CD14-positive monocyte (primary cell): ENCODE results near the gene FOSB. TPM values are rescaled to one million over a fixed set of nuclear protein-coding genes. Genes with fewer than 3 reads are reported as not detected.

Experiments
- DNase-seq, 3 donors: peaks; one replicate each; pipeline ENCODE4 v3.0.0-alpha.2; 2011 to 2022
- H2AFZ ChIP-seq: 2 replicates; pipeline ENCODE4 v1.6.0; 2012; ENCODE audit warnings: mild to moderate bottlenecking, low read depth, low read length, inconsistent platforms; ENCODE audit not compliant: insufficient read depth, poor library complexity, severe bottlenecking
- H3K27ac ChIP-seq, 2 donors: 1 replicate in 1 of 2; 2 replicates in 1 of 2; pipeline ENCODE4 v1.5.1; 2012 to 2013; ENCODE audit warnings: low read length in 2 of 2, control low read depth in 1 of 2, inconsistent platforms in 1 of 2, low read depth in 1 of 2, mild to moderate bottlenecking in 1 of 2
- H3K27me3 ChIP-seq, 2 donors: one replicate each; pipeline versions ENCODE4 v1.6.0 to v1.6.1; 2011 to 2013; ENCODE audit warnings: low read length in 2 of 2; ENCODE audit not compliant: control insufficient read depth in 2 of 2, insufficient read depth in 2 of 2
- H3K36me3 ChIP-seq, 2 donors: replicated peaks in 1 of 2; 1 replicate in 1 of 2; 2 replicates in 1 of 2; pipeline versions ENCODE4 v1.5.1 to v1.6.1; 2012 to 2013; ENCODE audit warnings: low read length in 2 of 2, control low read depth in 1 of 2, inconsistent platforms in 1 of 2, mild to moderate bottlenecking in 1 of 2; ENCODE audit not compliant: insufficient read depth in 2 of 2, control insufficient read depth in 1 of 2
- H3K4me1 ChIP-seq, 2 donors: 1 replicate in 1 of 2; 2 replicates in 1 of 2; pipeline versions ENCODE4 v1.5.1 to v1.6.1; 2012 to 2013; ENCODE audit warnings: low read length in 2 of 2, control low read depth in 1 of 2, inconsistent platforms in 1 of 2, mild to moderate bottlenecking in 1 of 2, moderate library complexity in 1 of 2; ENCODE audit not compliant: insufficient read depth in 2 of 2, control insufficient read depth in 1 of 2
- H3K4me2 ChIP-seq: replicated peaks from 2 replicates; pipeline ENCODE3; 2012; ENCODE audit warnings: low read length, moderate library complexity, mild to moderate bottlenecking; ENCODE audit not compliant: poor library complexity, severe bottlenecking; ENCODE audit errors: extremely low read depth
- H3K4me3 ChIP-seq, 3 experiments: fragments of 200-600 bp in 1 of 3; sonication (generic) in 1 of 3; replicated peaks in 1 of 3; 1 replicate in 2 of 3; 2 replicates in 1 of 3; pipeline ENCODE4 v1.5.1; 2011 to 2013; ENCODE audit warnings: low read length in 3 of 3, mild to moderate bottlenecking in 3 of 3, control low read depth in 2 of 3, low read depth in 2 of 3, inconsistent platforms in 1 of 3, moderate library complexity in 1 of 3
- H3K79me2 ChIP-seq: 2 replicates; pipeline ENCODE4 v1.6.0; 2012; ENCODE audit warnings: mild to moderate bottlenecking, control low read depth, inconsistent platforms, low read length, moderate library complexity; ENCODE audit not compliant: insufficient read depth
- H3K9ac ChIP-seq: 2 replicates; pipeline ENCODE4 v1.6.0; 2017; ENCODE audit warnings: low read length, mild to moderate bottlenecking; ENCODE audit not compliant: insufficient read depth, poor library complexity, severe bottlenecking
- H3K9me3 ChIP-seq, 2 donors: replicated peaks in 1 of 2; 1 replicate in 1 of 2; 2 replicates in 1 of 2; pipeline versions ENCODE4 v1.5.1 to v1.6.1; 2012 to 2013; ENCODE audit warnings: low read length in 2 of 2, control low read depth in 1 of 2; ENCODE audit not compliant: control insufficient read depth in 1 of 2, insufficient read depth in 1 of 2
- H4K20me1 ChIP-seq: 2 replicates; pipeline ENCODE4 v1.6.0; 2012; ENCODE audit warnings: mild to moderate bottlenecking, low read length, control low read depth, moderate library complexity; ENCODE audit not compliant: insufficient read depth
- H3K27ac Mint-ChIP-seq, 7 donors: one replicate each; pipeline ENCODE4 v1.8.0; 2020; ENCODE audit warnings: mild to moderate bottlenecking in 7 of 7, mixed read lengths in 7 of 7, moderate library complexity in 6 of 7, inconsistent platforms in 2 of 7
- H3K27me3 Mint-ChIP-seq, 3 donors: one replicate each; pipeline ENCODE4 v1.8.0; 2021 to 2022; ENCODE audit warnings: low read depth in 3 of 3, mild to moderate bottlenecking in 3 of 3, mixed read lengths in 3 of 3, moderate library complexity in 3 of 3, inconsistent platforms in 1 of 3
- H3K36me3 Mint-ChIP-seq, 2 donors: one replicate each; pipeline ENCODE4 v1.8.0; 2020; ENCODE audit warnings: mixed read lengths in 2 of 2, inconsistent platforms in 1 of 2, mild to moderate bottlenecking in 1 of 2
- H3K4me1 Mint-ChIP-seq: one replicate; pipeline ENCODE4 v1.8.0; 2020; ENCODE audit warnings: mild to moderate bottlenecking, mixed read lengths
- H3K4me3 Mint-ChIP-seq, 2 donors: one replicate each; pipeline ENCODE4 v1.8.0; 2020; ENCODE audit warnings: mild to moderate bottlenecking in 2 of 2, mixed read lengths in 2 of 2, moderate library complexity in 1 of 2
- H3K9me3 Mint-ChIP-seq, 7 donors: one replicate each; pipeline ENCODE4 v1.8.0; 2020 to 2022; ENCODE audit warnings: mixed read lengths in 7 of 7, mild to moderate bottlenecking in 6 of 7, moderate library complexity in 6 of 7, inconsistent platforms in 2 of 7
- WGBS: methylation state at CpG from one replicate; pipeline ENCODE4 v1.1.5; 2013; ENCODE audit warnings: missing lambda C conversion rate; ENCODE audit not compliant: insufficient coverage; 5-methylcytosine and 5-hydroxymethylcytosine counted together
- intact Hi-C, 2 donors: fragments of 100-400 bp; cut with micrococcal nuclease; formaldehyde crosslinking; loops; one replicate each; pipeline versions ENCODE4 v1.15.0 to v1.15.1; 2023
- polyA plus RNA-seq, 3 donors: library from polyadenylated mRNA; depleted of rRNA in 1 of 3; unstranded in 2 of 3; stranded (reverse) in 1 of 3; fragments of 300-500 nt in 2 of 3; fragments of >200 nt in 1 of 3; fragmentation: Illumina TruSeq in 2 of 3; gene quantifications; 1 replicate in 2 of 3; 2 replicates in 1 of 3; pipeline ENCODE4 v1.2.3, GENCODE V29; 2012 to 2021
- TF ChIP-seq, protein P1 (sequence below): fragments of 200-600 bp; IDR thresholded peaks from one replicate; pipeline ENCODE4 v1.8.0; 2022; ENCODE audit warnings: antibody characterized with exemption, mild to moderate bottlenecking

Gene FOSB
- polyA plus RNA-seq, 3 donors: 27.3 to 840 (median 28.2) TPM

DNA sequence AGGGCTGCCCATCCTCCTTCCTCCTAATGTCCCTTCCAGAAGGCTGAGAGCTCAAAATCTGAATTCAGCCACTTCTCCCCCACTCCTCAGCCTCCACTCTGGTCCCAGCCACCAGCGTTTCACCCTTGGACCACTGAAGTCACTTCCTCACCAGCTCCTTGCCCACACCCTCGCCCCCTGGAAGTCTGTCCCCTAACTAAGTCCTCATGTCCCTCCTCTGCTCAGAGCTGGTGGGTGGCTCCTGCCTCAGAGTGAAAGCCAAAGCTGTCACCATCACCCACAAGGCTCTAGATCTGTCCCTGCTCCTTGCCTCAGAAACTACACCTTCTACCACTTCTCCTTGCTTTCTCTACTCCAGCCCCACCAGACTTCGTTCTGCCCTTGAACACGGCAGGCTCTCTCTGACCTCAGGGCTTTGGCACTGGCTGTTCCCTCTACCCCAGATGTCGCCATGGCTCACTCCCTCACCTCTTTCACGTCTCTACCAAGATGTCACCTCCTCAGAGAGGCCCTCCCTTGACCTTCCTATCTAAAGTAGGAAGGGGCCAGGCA is 45.8 kb upstream of the FOSB start:
- H3K79me2 ChIP-seq: peaks cover 26% of the 10 kb centered on the region
- H3K27me3 ChIP-seq: no peaks in the 10 kb centered on the region
- Mint-ChIP-seq H3K4me1 (peaks cover 62% of the 10 kb centered on the region), H3K36me3 (peaks cover 23 to 29% of the 10 kb centered on the region in 2 donors), H3K4me3 (peak overlapping the region in 1 of 2 donors; percentile 8), H3K9me3 (no peaks in the 10 kb centered on the region), H3K27ac (peak overlapping the region; percentile 1 to 68 (median 54)), H3K27me3 (peaks cover 0 to 3% (median 2%) of the 10 kb centered on the region in 3 donors)
- 65% methylated on average over 6 of the region's 6 CpGs for WGBS
- H3K27ac ChIP-seq: no peak overlapping the region
- no peak for DNase-seq
- H3K4me2 ChIP-seq: no peak overlapping the region
- no peak overlapping the region for H3K4me3 ChIP-seq
- TF ChIP-seq, protein P1, sequence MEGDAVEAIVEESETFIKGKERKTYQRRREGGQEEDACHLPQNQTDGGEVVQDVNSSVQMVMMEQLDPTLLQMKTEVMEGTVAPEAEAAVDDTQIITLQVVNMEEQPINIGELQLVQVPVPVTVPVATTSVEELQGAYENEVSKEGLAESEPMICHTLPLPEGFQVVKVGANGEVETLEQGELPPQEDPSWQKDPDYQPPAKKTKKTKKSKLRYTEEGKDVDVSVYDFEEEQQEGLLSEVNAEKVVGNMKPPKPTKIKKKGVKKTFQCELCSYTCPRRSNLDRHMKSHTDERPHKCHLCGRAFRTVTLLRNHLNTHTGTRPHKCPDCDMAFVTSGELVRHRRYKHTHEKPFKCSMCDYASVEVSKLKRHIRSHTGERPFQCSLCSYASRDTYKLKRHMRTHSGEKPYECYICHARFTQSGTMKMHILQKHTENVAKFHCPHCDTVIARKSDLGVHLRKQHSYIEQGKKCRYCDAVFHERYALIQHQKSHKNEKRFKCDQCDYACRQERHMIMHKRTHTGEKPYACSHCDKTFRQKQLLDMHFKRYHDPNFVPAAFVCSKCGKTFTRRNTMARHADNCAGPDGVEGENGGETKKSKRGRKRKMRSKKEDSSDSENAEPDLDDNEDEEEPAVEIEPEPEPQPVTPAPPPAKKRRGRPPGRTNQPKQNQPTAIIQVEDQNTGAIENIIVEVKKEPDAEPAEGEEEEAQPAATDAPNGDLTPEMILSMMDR: no peak
- intact Hi-C loops: no loop called here
- H2AFZ ChIP-seq: no peak overlapping the region
- H3K36me3 ChIP-seq: peaks cover 9 to 20% of the 10 kb centered on the region in 2 donors
- no peaks in the 10 kb centered on the region for H4K20me1 ChIP-seq
- no peak overlapping the region for H3K9ac ChIP-seq
- H3K4me1 ChIP-seq: peaks cover 57 to 76% of the 10 kb centered on the region in 2 donors
- no peaks in the 10 kb centered on the region for H3K9me3 ChIP-seq

DNA sequence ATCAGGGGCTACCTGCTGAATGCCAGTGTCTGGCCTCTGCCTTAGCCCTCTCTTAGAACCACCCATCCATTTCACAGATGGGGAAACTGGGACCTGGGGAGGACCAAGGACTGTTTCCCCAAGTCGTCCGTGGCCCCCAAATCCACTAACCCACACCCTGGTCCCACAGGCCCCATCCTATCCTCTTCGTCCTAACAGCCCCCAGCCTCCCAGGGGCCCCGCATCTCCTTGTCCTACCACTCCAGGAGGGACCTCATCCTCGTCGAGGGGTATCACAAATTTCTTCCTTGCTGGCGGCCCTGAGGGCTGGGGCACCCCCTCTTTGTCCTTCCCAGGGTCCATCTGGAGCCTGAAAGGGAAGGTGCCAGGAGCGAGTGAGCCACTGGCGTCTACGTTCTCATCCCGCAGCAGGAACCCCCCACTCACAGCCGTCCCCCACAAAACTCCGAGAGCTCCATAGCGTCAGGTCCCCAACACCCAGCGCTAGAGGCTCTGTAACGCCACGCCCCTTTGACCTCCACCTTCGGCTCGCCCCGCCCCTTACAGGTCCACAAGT is 44.7 kb upstream of the FOSB start:
- H3K4me3 ChIP-seq: peak overlapping the region; percentile 66 to 93 (median 76)
- peaks cover 4 to 9% of the 10 kb centered on the region in 2 donors for H3K36me3 ChIP-seq
- H3K27me3 ChIP-seq: no peaks in the 10 kb centered on the region
- intact Hi-C loops: no loop called here
- Mint-ChIP-seq H3K4me1 (peaks cover 68% of the 10 kb centered on the region), H3K27ac (peak overlapping the region; percentile 93 to 99 (median 96)), H3K36me3 (peaks cover 17 to 18% of the 10 kb centered on the region in 2 donors), H3K9me3 (peaks cover 0 to 5% (median 0%) of the 10 kb centered on the region in 7 donors), H3K27me3 (peaks cover 2 to 8% (median 4%) of the 10 kb centered on the region in 3 donors), H3K4me3 (peak overlapping the region; percentile 92 to 93)
- H4K20me1 ChIP-seq: no peaks in the 10 kb centered on the region
- 21% methylated on average over 19 of the region's 20 CpGs for WGBS
- H3K9me3 ChIP-seq: no peaks in the 10 kb centered on the region
- H3K9ac ChIP-seq: peak overlapping the region; percentile 73
- H3K79me2 ChIP-seq: peaks cover 26% of the 10 kb centered on the region
- TF ChIP-seq, protein P1: no peak
- H3K27ac ChIP-seq: peak overlapping the region; percentile 88 to 94
- peak overlapping the region; percentile 85 for H3K4me2 ChIP-seq
- H2AFZ ChIP-seq: peak overlapping the region; percentile 86
- H3K4me1 ChIP-seq: peaks cover 61 to 84% of the 10 kb centered on the region in 2 donors
- DNase-seq: no peak
